SKM-1 treated with dmso at 0.1 percent for 144 hours (cell line): ENCODE data around the gene MAGI2.
"Not testable (repeated sequence)": the region's sequence is repeated elsewhere in the genome, so short reads cannot be mapped to it uniquely, and the experiment has no call there.

Source experiments
- DNase-seq: peaks from one replicate; lab custom pipeline; 2025; ENCODE audit not compliant: unreplicated experiment; lab: John Stamatoyannopoulos, UW

MAGI2 gene

DNA sequence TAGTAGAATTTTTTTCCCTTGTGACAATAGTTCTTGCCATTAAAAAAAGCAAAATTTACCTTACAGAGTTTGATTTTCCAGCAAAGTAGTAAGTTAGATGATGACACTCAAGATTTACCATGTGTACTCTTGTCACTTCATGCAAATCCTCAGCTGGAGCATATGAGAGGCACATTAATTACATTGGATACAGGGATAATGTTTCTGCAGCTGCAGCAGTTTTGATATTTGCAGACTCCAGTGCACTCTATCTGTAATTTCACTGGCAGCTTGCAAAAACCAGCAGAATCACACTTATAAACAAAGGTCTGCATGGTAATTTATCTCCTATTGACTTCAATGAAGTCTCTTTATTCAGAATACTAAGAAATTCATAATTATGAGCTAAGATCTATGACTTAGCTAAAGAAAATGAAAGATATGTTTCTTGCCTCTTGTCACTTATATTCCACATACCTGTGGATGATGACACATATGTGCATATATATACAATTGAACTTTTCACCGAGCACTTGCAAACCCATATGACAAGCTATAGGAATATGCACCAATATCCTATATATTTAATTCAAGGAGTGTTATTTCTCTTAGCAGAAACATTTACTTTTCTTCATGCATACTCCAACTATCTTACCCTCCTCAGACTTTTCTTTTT lies 1124.3 kb downstream of the MAGI2 start:
- DNase-seq = no peak

GRCh38 chr7:78327718-78328117 lies 1125.7 kb downstream of the MAGI2 start:
- no peak for DNase-seq

GRCh38 chr7:78326876-78327275 lies 1126.6 kb downstream of the MAGI2 start:
- no peak for DNase-seq

- no peak for DNase-seq
These were observed 1127.3 kb downstream of the MAGI2 start for GRCh38 chr7:78326189-78326588.

- DNase-seq = no peak
These were observed 1130.3 kb downstream of the MAGI2 start for GRCh38 chr7:78323118-78323517.

- not testable (repeated sequence) for DNase-seq
These were observed 1131.2 kb downstream of the MAGI2 start for GRCh38 chr7:78322231-78322630.

DNA sequence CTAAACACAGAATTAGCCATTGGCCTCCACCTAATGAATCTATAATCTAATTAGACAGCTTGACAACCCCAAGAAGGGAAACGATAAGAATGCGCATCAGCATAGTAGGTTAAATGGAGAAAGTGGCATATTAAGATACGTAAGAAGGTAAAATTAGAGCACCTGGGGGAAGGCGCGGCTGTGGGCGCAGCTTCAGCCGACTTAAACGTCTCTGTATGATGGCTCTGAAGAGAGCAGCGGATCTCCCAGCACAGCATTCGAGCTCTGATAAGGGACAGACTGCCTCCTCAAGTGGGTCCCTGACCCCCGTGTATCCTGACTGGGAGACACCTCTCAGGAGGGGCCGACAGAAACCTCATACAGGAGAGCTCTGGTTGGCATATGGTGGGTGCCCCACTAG lies 1136.1 kb downstream of the MAGI2 start:
- no peak for DNase-seq

DNA sequence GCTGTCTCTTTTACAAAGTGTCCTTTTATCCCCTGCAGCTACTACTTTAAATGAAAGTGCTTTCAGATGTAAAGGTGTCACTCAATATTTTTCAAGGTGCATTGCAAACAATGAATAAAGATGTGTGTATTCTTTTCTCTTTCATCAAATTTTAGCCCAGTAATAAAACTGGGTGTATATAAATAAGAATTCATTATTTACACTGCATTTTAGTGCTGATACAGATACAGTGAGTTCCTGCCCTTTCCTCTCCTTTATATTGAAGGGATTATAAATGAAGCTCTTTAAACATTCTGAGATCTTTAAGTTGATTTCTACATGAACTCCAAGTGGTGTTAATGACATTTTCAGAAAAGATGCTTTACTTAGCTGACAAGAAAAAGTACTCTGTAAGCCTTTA lies 1137.4 kb downstream of the MAGI2 start:
- no peak for DNase-seq

- DNase-seq = no peak
These were observed 1138.3 kb downstream of the MAGI2 start for GRCh38 chr7:78315119-78315518.

- no peak for DNase-seq
These were observed 1142.3 kb downstream of the MAGI2 start for GRCh38 chr7:78311181-78311580.

DNA sequence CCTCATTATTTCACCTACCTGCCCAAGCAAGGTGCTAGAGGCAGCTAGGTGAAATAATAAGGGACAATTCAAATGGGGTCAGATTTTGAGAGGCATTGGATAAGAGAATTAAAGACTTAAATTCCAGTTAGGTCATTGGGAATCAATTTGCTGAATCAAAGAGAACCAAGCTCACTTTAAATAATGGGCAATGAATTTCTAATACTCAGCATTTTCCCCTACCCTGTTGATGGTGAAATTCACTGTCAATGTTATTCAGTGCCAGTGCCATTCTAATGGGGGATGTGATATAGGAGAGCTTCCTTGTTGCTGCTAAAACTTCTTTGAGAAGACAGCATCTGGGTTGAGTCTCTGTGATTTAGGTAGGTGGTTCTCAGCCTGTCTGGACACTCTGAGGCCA lies 1145.6 kb downstream of the MAGI2 start:
- no peak for DNase-seq

- DNase-seq = no peak
These were observed 1146.8 kb downstream of the MAGI2 start for GRCh38 chr7:78306634-78307033.

GRCh38 chr7:78301407-78301806 lies 1152.1 kb downstream of the MAGI2 start:
- DNase-seq = no peak

- DNase-seq = no peak
These were observed 1154.4 kb downstream of the MAGI2 start for GRCh38 chr7:78299088-78299487.

DNA sequence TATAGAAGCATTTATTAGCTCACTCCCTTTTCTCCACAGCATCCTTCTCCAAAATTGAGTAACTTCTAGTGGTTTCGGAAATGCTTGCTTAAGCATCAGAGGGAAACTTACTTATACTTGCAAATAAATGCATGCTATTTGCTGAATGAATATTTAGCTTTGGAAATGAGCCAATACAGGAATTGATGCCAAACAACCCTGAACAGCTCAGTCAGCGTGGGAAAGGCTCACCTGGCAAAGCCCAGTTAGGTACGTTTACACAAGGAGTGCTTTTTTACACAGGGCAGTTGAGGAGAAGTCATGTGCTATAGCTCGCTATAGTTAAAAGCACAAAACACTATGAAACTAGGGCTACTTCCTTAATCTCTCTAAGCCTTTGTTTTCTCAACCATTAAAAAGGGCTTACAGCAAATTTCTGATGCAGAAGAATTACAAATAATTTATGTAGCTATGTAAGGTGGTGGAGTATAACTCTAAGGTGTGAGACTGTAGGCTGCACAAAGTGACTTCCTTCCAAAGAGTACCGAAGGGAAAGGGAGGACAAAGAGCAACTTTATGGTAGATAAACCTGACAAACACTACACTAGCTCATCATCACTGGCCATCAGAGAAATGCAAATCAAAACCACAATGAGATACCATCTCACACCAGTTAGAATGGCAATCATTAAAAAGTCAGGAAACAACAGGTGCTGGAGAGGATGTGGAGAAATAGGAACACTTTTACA lies 1156.7 kb downstream of the MAGI2 start:
- DNase-seq = no peak

DNA sequence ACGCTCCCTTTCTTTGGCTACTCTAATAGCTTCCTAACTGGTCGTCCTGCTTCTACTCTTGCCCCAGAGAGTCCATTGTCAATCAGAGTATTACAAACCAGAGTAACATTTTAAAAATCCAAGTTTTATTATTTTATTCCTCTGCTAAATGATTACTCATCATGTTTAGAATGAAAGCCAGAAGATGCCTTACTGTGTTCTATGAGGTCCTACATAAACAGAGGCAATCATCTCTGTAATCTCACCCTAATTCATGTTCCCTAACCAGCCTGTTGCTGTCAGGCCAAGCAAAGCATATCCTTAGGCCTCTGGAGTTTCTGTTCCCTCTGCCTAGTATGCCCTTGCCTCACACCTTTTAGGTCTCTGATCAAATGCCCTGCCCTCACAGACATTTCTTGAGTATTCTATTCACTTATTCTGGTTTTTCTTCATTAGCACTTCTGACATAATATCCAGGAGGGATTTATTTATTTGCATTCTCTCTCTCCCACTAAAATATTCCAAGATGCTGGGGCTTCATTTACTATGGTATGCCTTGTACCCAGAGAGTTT lies 1157.3 kb downstream of the MAGI2 start:
- no peak for DNase-seq

DNA sequence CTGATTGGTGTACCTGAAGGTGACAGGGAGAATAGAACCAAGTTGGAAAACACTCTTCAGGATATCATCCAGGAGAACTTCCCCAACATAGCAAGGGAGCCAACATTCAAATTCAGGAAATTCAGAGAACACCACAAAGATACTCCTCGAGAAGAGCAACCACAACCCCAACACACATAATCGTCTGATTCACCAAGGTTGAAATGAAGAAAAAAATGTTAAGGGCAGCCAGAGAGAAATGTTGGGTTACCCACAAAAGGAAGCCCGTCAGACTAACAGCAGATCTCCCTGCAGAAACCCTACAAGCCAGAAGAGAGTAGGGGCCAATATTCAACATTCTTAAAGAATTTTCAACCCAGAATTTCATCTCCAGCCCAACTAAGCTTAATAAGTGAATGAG lies 1164.0 kb downstream of the MAGI2 start:
- DNase-seq = not testable (repeated sequence)

DNA sequence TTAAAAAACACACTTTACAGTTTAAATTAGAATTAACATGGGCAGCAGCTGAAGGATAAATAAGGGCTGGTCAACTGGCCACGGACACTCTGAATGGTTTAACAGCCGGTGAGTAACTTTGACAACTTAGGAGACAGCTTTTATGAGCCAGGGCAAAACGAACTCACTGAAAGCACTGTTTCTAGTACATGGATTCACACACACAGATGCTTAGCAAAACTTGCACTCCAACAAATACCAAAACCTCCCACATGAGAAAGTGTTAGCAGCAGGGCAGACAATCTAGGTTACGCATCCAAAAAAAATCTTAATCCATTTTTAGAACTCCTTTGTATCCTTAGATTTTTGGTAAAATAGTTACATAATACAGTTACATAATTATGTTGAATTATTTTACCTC lies 1168.5 kb downstream of the MAGI2 start:
- no peak for DNase-seq

DNA sequence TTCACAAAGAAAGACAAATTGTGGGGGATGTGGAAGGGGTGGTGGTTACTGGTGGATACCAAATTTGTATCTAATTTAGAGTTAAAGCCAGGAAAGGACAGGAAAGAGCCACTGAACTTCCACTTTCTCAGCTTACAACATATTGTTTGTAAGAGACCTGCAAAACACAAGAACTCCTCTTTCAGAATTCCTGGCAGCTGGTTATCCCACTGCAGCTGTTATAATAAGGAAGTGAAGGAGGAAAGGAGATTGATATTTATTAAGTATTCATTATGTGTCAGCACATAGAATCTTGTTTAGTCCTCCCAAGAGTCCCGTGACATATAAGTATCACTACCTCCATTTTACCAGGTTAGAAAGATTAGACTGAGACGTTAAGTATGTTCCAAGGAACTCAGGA lies 1173.2 kb downstream of the MAGI2 start:
- DNase-seq = no peak

GRCh38 chr7:78279457-78279856 lies 1174.0 kb downstream of the MAGI2 start:
- no peak for DNase-seq

- DNase-seq = no peak
These were observed 1174.4 kb downstream of the MAGI2 start for GRCh38 chr7:78279032-78279431.

- DNase-seq = no peak
These were observed 1186.3 kb downstream of the MAGI2 start for GRCh38 chr7:78267141-78267540.

GRCh38 chr7:78265486-78265885 lies 1188.0 kb downstream of the MAGI2 start:
- no peak for DNase-seq
